ENCODE data around the gene KIF18B.

GRCh38 chr17:44967907-44968224 is 20.3 kb upstream of the KIF18B start:
- TF ChIP-seq ZNF274 (IDR thresholded peaks at IDR 0.05; ENCODE audit: low read depth, low read length) (no peak), YY1 (IDR thresholded peaks at IDR 0.05; ENCODE audit: insufficient read depth, insufficient read length) (no peak), SUZ12 (IDR thresholded peaks at IDR 0.05; ENCODE audit: extremely low read depth, insufficient read depth, insufficient read length) (peak; percentile 9)

Measured in NT2/D1 (cell line).